ENCODE measurements around the gene HELZ.
"Not testable (repeated sequence)": the region's sequence is repeated elsewhere in the genome, so short reads cannot be mapped to it uniquely, and the experiment has no call there.

Gene HELZ

GRCh38 chr17:67224736-67225135 is 20.3 kb downstream of the HELZ start:
- no peak for DNase-seq

- no peak for DNase-seq
Measured at GRCh38 chr17:67223924-67224323, 21.1 kb downstream of the HELZ start.

- DNase-seq = no peak
Measured at GRCh38 chr17:67221062-67221998, 23.7 kb downstream of the HELZ start.

GRCh38 chr17:67218385-67218950 is 26.5 kb downstream of the HELZ start:
- DNase-seq = no peak

- DNase-seq = no peak
Measured at GRCh38 chr17:67217446-67217845, 27.6 kb downstream of the HELZ start.

- no peak for DNase-seq
Measured at GRCh38 chr17:67216578-67217320, 28.2 kb downstream of the HELZ start.

GRCh38 chr17:67215991-67216421 is 29.0 kb downstream of the HELZ start:
- DNase-seq = no peak

GRCh38 chr17:67212714-67213417 is 32.1 kb downstream of the HELZ start:
- DNase-seq = no peak

- DNase-seq = no peak
Measured at GRCh38 chr17:67212231-67212630, 32.8 kb downstream of the HELZ start.

- DNase-seq = no peak
Measured at GRCh38 chr17:67211742-67212141, 33.3 kb downstream of the HELZ start.

GRCh38 chr17:67210915-67211314 is 34.1 kb downstream of the HELZ start:
- no peak for DNase-seq

- no peak for DNase-seq
Measured at GRCh38 chr17:67208232-67208631, 36.8 kb downstream of the HELZ start.

- DNase-seq = no peak
Measured at GRCh38 chr17:67203818-67204217, 41.2 kb downstream of the HELZ start.

GRCh38 chr17:67202503-67202902 is 42.5 kb downstream of the HELZ start:
- no peak for DNase-seq

GRCh38 chr17:67200727-67201301 is 44.2 kb downstream of the HELZ start:
- no peak for DNase-seq

GRCh38 chr17:67198131-67198530 is 46.9 kb downstream of the HELZ start:
- DNase-seq = no peak

GRCh38 chr17:67197023-67197422 is 48.0 kb downstream of the HELZ start:
- DNase-seq = not testable (repeated sequence)

GRCh38 chr17:67196422-67196821 is 48.6 kb downstream of the HELZ start:
- DNase-seq = no peak

GRCh38 chr17:67194134-67194533 is 50.9 kb downstream of the HELZ start:
- DNase-seq = no peak

- no peak for DNase-seq
Measured at GRCh38 chr17:67187927-67188326, 57.1 kb downstream of the HELZ start.

- no peak for DNase-seq
Measured at GRCh38 chr17:67186782-67187181, 58.2 kb downstream of the HELZ start.

GRCh38 chr17:67183531-67183930 is 61.5 kb downstream of the HELZ start:
- no peak for DNase-seq

- DNase-seq = no peak
Measured at GRCh38 chr17:67181825-67182224, 63.2 kb downstream of the HELZ start.

Measured in NCI-H748 treated with DMSO at 0.1 percent for 48 hours (cell line).